Neural crest cell (in vitro differentiated cells): ENCODE results near the gene ST6GAL2. TPM values are rescaled to one million over a fixed set of nuclear protein-coding genes. Genes with fewer than 3 reads are reported as not detected.

Experiments
- DNase-seq: peaks from one replicate; pipeline ENCODE4 v3.0.0; 2021; ENCODE audit warnings: low read depth, mixed read lengths, low spot score
- H3K27ac Mint-ChIP-seq: one replicate; pipeline ENCODE4 v1.8.0; 2021; ENCODE audit warnings: mild to moderate bottlenecking, mixed read lengths; ENCODE audit not compliant: unreplicated experiment
- H3K27me3 Mint-ChIP-seq: 2 replicates; pipeline ENCODE4 v1.8.0; 2021; ENCODE audit warnings: low read depth, mild to moderate bottlenecking, mixed read lengths
- H3K36me3 Mint-ChIP-seq: 2 replicates; pipeline ENCODE4 v1.8.0; 2021; ENCODE audit warnings: low read depth, mild to moderate bottlenecking, mixed read lengths
- H3K4me1 Mint-ChIP-seq: 2 replicates; pipeline ENCODE4 v1.8.0; 2021; ENCODE audit warnings: mixed read lengths
- H3K4me3 Mint-ChIP-seq: one replicate; pipeline ENCODE4 v1.8.0; 2021; ENCODE audit warnings: mild to moderate bottlenecking, mixed read lengths
- H3K9me3 Mint-ChIP-seq: 2 replicates; pipeline ENCODE4 v1.8.0; 2021; ENCODE audit warnings: mixed read lengths
- CTCF ChIP-seq: fragments of 200-600 bp; sonication (generic); conservative IDR thresholded peaks from 2 replicates; pipeline ENCODE4 v1.5.0; 2021; ENCODE audit warnings: antibody characterized with exemption, mild to moderate bottlenecking
- total RNA-seq: library from RNA; stranded (reverse); gene quantifications from 2 replicates; pipeline ENCODE4 v1.2.1, GENCODE V29; 2021

ST6GAL2 gene
- total RNA-seq, 1 donor from 2014 or later = 9.7 TPM

- TF ChIP-seq CTCF = no peak
- Mint-ChIP-seq H3K9me3 (no peaks in the 10 kb centered on the region), H3K27ac (no peak overlapping the region), H3K27me3 (no peaks in the 10 kb centered on the region), H3K4me1 (no peaks in the 10 kb centered on the region), H3K4me3 (no peak overlapping the region), H3K36me3 (peaks cover 7% of the 10 kb centered on the region)
- no peak for DNase-seq
These were observed 81.8 kb downstream of the ST6GAL2 start for GRCh38 chr2:106804161-106804560.

- no peak for DNase-seq
- no peak for TF ChIP-seq CTCF
- Mint-ChIP-seq H3K9me3 (no peaks in the 10 kb centered on the region), H3K4me3 (no peak overlapping the region), H3K4me1 (no peaks in the 10 kb centered on the region), H3K27ac (no peak overlapping the region), H3K36me3 (peaks cover 2% of the 10 kb centered on the region), H3K27me3 (no peaks in the 10 kb centered on the region)
These were observed 84.9 kb downstream of the ST6GAL2 start for GRCh38 chr2:106800976-106801655.

GRCh38 chr2:106800180-106800579 is 85.8 kb downstream of the ST6GAL2 start:
- Mint-ChIP-seq H3K27ac (no peak overlapping the region), H3K9me3 (no peaks in the 10 kb centered on the region), H3K4me3 (no peak overlapping the region), H3K4me1 (no peaks in the 10 kb centered on the region), H3K36me3 (peaks cover 2% of the 10 kb centered on the region), H3K27me3 (no peaks in the 10 kb centered on the region)
- DNase-seq = no peak
- no peak for TF ChIP-seq CTCF

- H3K27me3 Mint-ChIP-seq = no peaks in the 10 kb centered on the region
- no peak for TF ChIP-seq CTCF
These were observed 87.0 kb downstream of the ST6GAL2 start for GRCh38 chr2:106798826-106799552.

GRCh38 chr2:106797494-106797893 is 88.5 kb downstream of the ST6GAL2 start:
- no peak for TF ChIP-seq CTCF
- no peak overlapping the region for H3K27ac Mint-ChIP-seq
- H3K27me3 Mint-ChIP-seq = no peaks in the 10 kb centered on the region
- DNase-seq = no peak
- peaks cover 4% of the 10 kb centered on the region for H3K36me3 Mint-ChIP-seq
- no peaks in the 10 kb centered on the region for H3K9me3 Mint-ChIP-seq
- H3K4me1 Mint-ChIP-seq = no peaks in the 10 kb centered on the region
- no peak overlapping the region for H3K4me3 Mint-ChIP-seq

More at GRCh38 chr2:106798826-106799552, 87.0 kb downstream of the ST6GAL2 start:
- no peak for DNase-seq
- Mint-ChIP-seq H3K4me3 (no peak overlapping the region), H3K27ac (no peak overlapping the region), H3K36me3 (peaks cover 2% of the 10 kb centered on the region), H3K4me1 (no peaks in the 10 kb centered on the region), H3K9me3 (no peaks in the 10 kb centered on the region)
